IPS-11a (cell line): ENCODE measurements around the gene MNT.

Experiments used
- H3K4me3 ChIP-seq: one replicate; pipeline ENCODE4 v1.5.1; 2013; ENCODE audit warnings: low read depth, low read length, control low read depth

MNT gene

GRCh38 chr17:2416010-2416734 is 15.3 kb upstream of the MNT start:
- H3K4me3 ChIP-seq = no peak overlapping the region

GRCh38 chr17:2415081-2415480 is 14.2 kb upstream of the MNT start:
- H3K4me3 ChIP-seq = no peak overlapping the region

- no peak overlapping the region for H3K4me3 ChIP-seq
These were observed 13.7 kb upstream of the MNT start for GRCh38 chr17:2414446-2415064.

- no peak overlapping the region for H3K4me3 ChIP-seq
These were observed 11.7 kb upstream of the MNT start for GRCh38 chr17:2412561-2413021.

- H3K4me3 ChIP-seq = no peak overlapping the region
These were observed 10.1 kb upstream of the MNT start for GRCh38 chr17:2410951-2411350.

GRCh38 chr17:2406903-2407790 is 6.3 kb upstream of the MNT start:
- H3K4me3 ChIP-seq = no peak overlapping the region

- no peak overlapping the region for H3K4me3 ChIP-seq
These were observed 5.5 kb upstream of the MNT start for GRCh38 chr17:2406271-2406902.

- H3K4me3 ChIP-seq = no peak overlapping the region
These were observed 4.5 kb upstream of the MNT start for GRCh38 chr17:2405247-2405926.

GRCh38 chr17:2403044-2403443 is 2.2 kb upstream of the MNT start:
- H3K4me3 ChIP-seq = no peak overlapping the region

- H3K4me3 ChIP-seq = peak overlapping the region; percentile 61
These were observed 1.7 kb upstream of the MNT start for GRCh38 chr17:2402544-2402943.

- peak overlapping the region; percentile 78 for H3K4me3 ChIP-seq
These were observed 764 bp upstream of the MNT start for GRCh38 chr17:2401426-2402221.

- peak overlapping the region; percentile 94 for H3K4me3 ChIP-seq
These were observed 390 bp downstream of the MNT start for GRCh38 chr17:2400474-2400866.

GRCh38 chr17:2399572-2400473 is 1.0 kb downstream of the MNT start:
- peak overlapping the region; percentile 94 for H3K4me3 ChIP-seq

GRCh38 chr17:2398655-2399571 is 1.9 kb downstream of the MNT start:
- H3K4me3 ChIP-seq = peak overlapping the region; percentile 86

- peak overlapping the region; percentile 51 for H3K4me3 ChIP-seq
These were observed 2.7 kb downstream of the MNT start for GRCh38 chr17:2398182-2398581.

- H3K4me3 ChIP-seq = no peak overlapping the region
These were observed 3.4 kb downstream of the MNT start for GRCh38 chr17:2397247-2398171.
